HCT116 (cell line): ENCODE results near the gene MAL. TPM values are rescaled to one million over a fixed set of nuclear protein-coding genes. Genes with fewer than 3 reads are reported as not detected.

Experiments used
- ATAC-seq: fragments of 200-7000 bp; cut with Tn5 transposase; 2 replicates; pipeline ENCODE4 v1.9.1; 2020; ENCODE audit warnings: mild to moderate bottlenecking, moderate library complexity
- BruUV-seq: library from RNA; stranded (reverse); fragments of 400-500 nt; replicated peaks from 2 replicates; lab custom pipeline; 2021; lab: Mats Ljungman, UMichigan
- CTCF ChIA-PET: fragments of 300-600 bp; sonication (Branson Sonifier 250); formaldehyde crosslinking; loops from one replicate; lab custom pipeline; 2021; ENCODE audit warnings: antibody characterized with exemption; lab: Charles Lee
- POLR2A ChIA-PET: fragments of 300-600, 350-600 bp; sonication (Branson Sonifier 250); formaldehyde crosslinking; loops from one replicate; lab custom pipeline; 2021; ENCODE audit warnings: antibody characterized with exemption; lab: Charles Lee
- RAD21 ChIA-PET, 2 experiments: fragments of 300-600 bp; sonication (Branson Sonifier 250); formaldehyde crosslinking; loops; one replicate each; lab custom pipeline; 2023; ENCODE audit warnings: low total read pairs in 2 of 2; ENCODE audit not compliant: uncharacterized antibody in 2 of 2, unreplicated experiment in 2 of 2, low non-redundant PET in 1 of 2; lab: Charles Lee
- DNase-seq: peaks from one replicate; pipeline ENCODE4 v3.0.0-alpha.2; 2010; ENCODE audit warnings: low read depth, low spot score
- H2AFZ ChIP-seq: fragments of 200-600 bp; shearing (Covaris generic), sonication (generic); 2 replicates; pipeline ENCODE4 v1.6.1; 2017; ENCODE audit warnings: low read depth, mixed run types, mixed read lengths, antibody characterized with exemption, low read length; ENCODE audit not compliant: poor library complexity, severe bottlenecking
- H3K27ac ChIP-seq: 2 replicates; pipeline ENCODE4 v1.5.1; 2012; ENCODE audit warnings: low read depth, low read length
- H3K27me3 ChIP-seq: fragments of 200-600 bp; sonication (generic); 2 replicates; pipeline ENCODE4 v1.6.1; 2016; ENCODE audit warnings: mixed run types, low read length, mixed read lengths; ENCODE audit not compliant: insufficient read depth
- H3K36me3 ChIP-seq, 2 experiments: fragments of 200-500 bp in 1 of 2; fragments of 200-600 bp in 1 of 2; sonication (Bioruptor generic) in 1 of 2; sonication (generic) in 1 of 2; 2 replicates each; pipeline versions ENCODE4 v1.5.1 to v1.6.1; 2014 to 2016; ENCODE audit warnings: low read length in 2 of 2, inconsistent platforms in 1 of 2, mixed read lengths in 1 of 2, mixed run types in 1 of 2; ENCODE audit not compliant: insufficient read depth in 2 of 2, control insufficient read depth in 1 of 2
- H3K4me1 ChIP-seq, 2 experiments: fragments of 200-600 bp in 1 of 2; sonication (generic) in 1 of 2; 2 replicates each; pipeline versions ENCODE4 v1.5.1 to v1.6.1; 2012 to 2017; ENCODE audit warnings: low read length in 2 of 2, inconsistent platforms in 1 of 2, mild to moderate bottlenecking in 1 of 2, mixed read lengths in 1 of 2, mixed run types in 1 of 2, moderate library complexity in 1 of 2; ENCODE audit not compliant: insufficient read depth in 2 of 2, control insufficient read depth in 1 of 2
- H3K4me2 ChIP-seq: fragments of 200-600 bp; sonication (generic); 2 replicates; pipeline ENCODE4 v1.6.1; 2017; ENCODE audit warnings: mixed run types, low read length, mixed read lengths
- H3K4me3 ChIP-seq, 2 experiments: fragments of 200-600 bp in 1 of 2; sonication (generic) in 1 of 2; replicated peaks in 1 of 2; 2 replicates each; pipeline ENCODE4 v1.5.1; 2011 to 2016; ENCODE audit warnings: low read length in 2 of 2, control low read depth in 1 of 2, low read depth in 1 of 2, mild to moderate bottlenecking in 1 of 2, mixed read lengths in 1 of 2, mixed run types in 1 of 2
- H3K79me2 ChIP-seq: fragments of 200-600 bp; sonication (generic); 2 replicates; pipeline ENCODE4 v1.6.1; 2017; ENCODE audit warnings: mild to moderate bottlenecking, mixed run types, low read length, moderate library complexity, mixed read lengths; ENCODE audit not compliant: insufficient read depth
- H3K9ac ChIP-seq: fragments of 200-600 bp; sonication (generic); 2 replicates; pipeline ENCODE4 v1.6.1; 2016; ENCODE audit warnings: low read length, mixed read lengths
- H3K9me2 ChIP-seq: fragments of 200-600 bp; sonication (generic), shearing (Covaris generic); 2 replicates; pipeline ENCODE4 v1.6.1; 2017; ENCODE audit warnings: mixed run types, mild to moderate bottlenecking, moderate library complexity; ENCODE audit not compliant: insufficient read depth
- H3K9me3 ChIP-seq, 2 experiments: fragments of 200-500 bp in 1 of 2; fragments of 200-600 bp in 1 of 2; sonication (Bioruptor generic) in 1 of 2; sonication (generic) in 1 of 2; 2 replicates each; pipeline ENCODE4 v1.6.1; 2014 to 2017; ENCODE audit warnings: low read length in 2 of 2, mixed read lengths in 2 of 2, inconsistent platforms in 1 of 2, low read depth in 1 of 2, mild to moderate bottlenecking in 1 of 2, mixed run types in 1 of 2, moderate library complexity in 1 of 2; ENCODE audit not compliant: control insufficient read depth in 1 of 2, insufficient read depth in 1 of 2
- H4K20me1 ChIP-seq: fragments of 200-600 bp; sonication (generic), shearing (Covaris generic); 2 replicates; pipeline ENCODE4 v1.6.1; 2017; ENCODE audit warnings: mixed run types, mild to moderate bottlenecking, moderate library complexity; ENCODE audit not compliant: insufficient read depth
- CBX3 ChIP-seq: IDR thresholded peaks from 2 replicates; pipeline ENCODE4 v1.6.1; 2012; ENCODE audit warnings: low read depth
- CEBPB ChIP-seq: IDR thresholded peaks from 2 replicates; pipeline ENCODE4 v1.6.1; 2012; ENCODE audit warnings: low read depth
- EGR1 ChIP-seq: IDR thresholded peaks from 2 replicates; pipeline ENCODE4 v1.6.1; 2012; ENCODE audit warnings: low read depth
- ELF1 ChIP-seq: IDR thresholded peaks from 2 replicates; pipeline ENCODE4 v1.6.1; 2012; ENCODE audit warnings: low read depth, borderline replicate concordance
- JUND ChIP-seq: IDR thresholded peaks from 2 replicates; pipeline ENCODE4 v1.6.1; 2012
- MAX ChIP-seq: IDR thresholded peaks from 2 replicates; pipeline ENCODE4 v1.6.1; 2012
- POLR2A ChIP-seq: IDR thresholded peaks from 2 replicates; pipeline ENCODE4 v1.7.0; 2011; ENCODE audit warnings: borderline replicate concordance; ENCODE audit not compliant: insufficient read depth, insufficient read length; ENCODE audit errors: extremely low read depth
- POLR2AphosphoS5 ChIP-seq: IDR thresholded peaks from 2 replicates; pipeline ENCODE4 v1.6.1; 2011; ENCODE audit warnings: mild to moderate bottlenecking, low read depth, low read length, moderate library complexity
- RAD21 ChIP-seq: IDR thresholded peaks from 2 replicates; pipeline ENCODE4 v1.6.1; 2012; ENCODE audit warnings: low read depth, mild to moderate bottlenecking
- REST ChIP-seq: IDR thresholded peaks from 2 replicates; pipeline ENCODE4 v1.6.1; 2012; ENCODE audit warnings: low read depth
- SIN3A ChIP-seq: IDR thresholded peaks from 2 replicates; pipeline ENCODE4 v1.6.1; 2012; ENCODE audit warnings: low read depth
- SP1 ChIP-seq: IDR thresholded peaks from 2 replicates; pipeline ENCODE4 v1.6.1; 2012; ENCODE audit warnings: low read depth
- SRF ChIP-seq: IDR thresholded peaks from 2 replicates; pipeline ENCODE4 v1.6.1; 2012; ENCODE audit warnings: low read depth
- TCF7L2 ChIP-seq: IDR thresholded peaks from 2 replicates; pipeline ENCODE4 v1.7.0; 2011; ENCODE audit warnings: borderline replicate concordance, inconsistent platforms; ENCODE audit not compliant: insufficient read depth, insufficient read length; ENCODE audit errors: extremely low read depth
- YY1 ChIP-seq: IDR thresholded peaks from 2 replicates; pipeline ENCODE4 v1.6.1; 2011; ENCODE audit warnings: low read length, low read depth, moderate library complexity, mild to moderate bottlenecking; ENCODE audit not compliant: insufficient replicate concordance; ENCODE audit errors: extremely low read depth
- ZBTB33 ChIP-seq: IDR thresholded peaks from 2 replicates; pipeline ENCODE4 v1.6.1; 2011; ENCODE audit warnings: mild to moderate bottlenecking, low read length, moderate library complexity; ENCODE audit not compliant: insufficient replicate concordance; ENCODE audit errors: extremely low read depth
- intact Hi-C: fragments of 100-400 bp; cut with micrococcal nuclease; formaldehyde crosslinking; loops from 2 replicates; pipeline ENCODE4 v1.10.0; 2022
- total RNA-seq: library from RNA; stranded (reverse); gene quantifications from one replicate; pipeline ENCODE4 v1.2.1, GENCODE V29; 2021; ENCODE audit not compliant: unreplicated experiment

Gene MAL
- total RNA-seq, 1 experiment from 2014 or later = not detected

- H4K20me1 ChIP-seq = no peaks in the 10 kb centered on the region
- H3K4me1 ChIP-seq = peaks cover 0 to 8% of the 10 kb centered on the region in 2 experiments; a peak in 1 of 4 replicates
- no peaks in the 10 kb centered on the region for H3K79me2 ChIP-seq
- no peak overlapping the region for H3K4me2 ChIP-seq
- TF ChIP-seq ELF1 = no peak
- TF ChIP-seq ZBTB33 = no peak
- TF ChIP-seq CEBPB = no peak
- no peak for TF ChIP-seq RAD21
- no peak for TF ChIP-seq MAX
- no peak for TF ChIP-seq YY1
- TF ChIP-seq POLR2A = no peak
- no peak for TF ChIP-seq EGR1
- TF ChIP-seq REST = no peak
- TF ChIP-seq JUND = no peak
- TF ChIP-seq CBX3 = no peak
- TF ChIP-seq SRF = no peak
- no peak for TF ChIP-seq POLR2AphosphoS5
- no peak for TF ChIP-seq SP1
- no peak for TF ChIP-seq TCF7L2
- TF ChIP-seq SIN3A = no peak
- TF ChIP-seq, all 23 proteins: peak for 0
- ChIA-PET RAD21 (no interaction called here), POLR2A (no interaction called here), CTCF (interaction anchor here (1.0 kb wide), 1 partner anchor 36 kb away, joined by 3 read pairs; no protein-coding TSS in a partner anchor)
- Histone ChIP-seq H3K36me3 (no peaks in the 10 kb centered on the region), H3K9ac (no peak overlapping the region), H3K27ac (no peak overlapping the region), H3K27me3 (no peaks in the 10 kb centered on the region), H2AFZ (no peak overlapping the region), H3K4me3 (no peak overlapping the region), H3K9me3 (no peaks in the 10 kb centered on the region), H3K9me2 (no peaks in the 10 kb centered on the region)
- intact Hi-C loops = no loop called here
- no peak for DNase-seq
- no peak for ATAC-seq
- BruUV-seq = no TSS peak
Measured at GRCh38 chr2:95018301-95018700, 7.2 kb upstream of the MAL start.
